AG08395 (cell line): ENCODE data around the gene RAP1GAP2.
"Not testable (repeated sequence)": the region's sequence is repeated elsewhere in the genome, so short reads cannot be mapped to it uniquely, and the experiment has no call there.

ENCODE experiments used
- DNase-seq: peaks from one replicate; pipeline ENCODE4 v3.0.0; 2012; ENCODE audit warnings: mixed read lengths, low spot score

RAP1GAP2 gene

DNA sequence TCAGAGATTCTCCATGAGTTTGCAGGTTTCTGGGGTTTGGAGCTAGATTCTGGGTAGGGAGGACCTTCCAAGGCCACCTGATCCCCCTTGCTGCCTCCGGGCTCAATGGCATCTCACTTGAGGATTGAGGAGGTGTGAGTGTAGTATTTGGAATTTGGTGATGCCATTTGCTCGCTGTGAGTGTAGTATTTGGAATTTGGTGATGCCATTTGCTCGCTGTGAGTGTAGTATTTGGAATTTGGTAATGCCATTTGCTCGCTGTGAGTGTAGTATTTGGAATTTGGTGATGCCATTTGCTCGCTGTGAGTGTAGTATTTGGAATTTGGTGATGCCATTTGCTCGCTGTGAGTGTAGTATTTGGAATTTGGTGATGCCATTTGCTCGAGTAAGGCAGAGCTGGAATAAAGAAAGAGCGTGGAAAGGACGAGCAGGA is 202.2 kb downstream of the RAP1GAP2 start:
- DNase-seq = not testable (repeated sequence)

DNA sequence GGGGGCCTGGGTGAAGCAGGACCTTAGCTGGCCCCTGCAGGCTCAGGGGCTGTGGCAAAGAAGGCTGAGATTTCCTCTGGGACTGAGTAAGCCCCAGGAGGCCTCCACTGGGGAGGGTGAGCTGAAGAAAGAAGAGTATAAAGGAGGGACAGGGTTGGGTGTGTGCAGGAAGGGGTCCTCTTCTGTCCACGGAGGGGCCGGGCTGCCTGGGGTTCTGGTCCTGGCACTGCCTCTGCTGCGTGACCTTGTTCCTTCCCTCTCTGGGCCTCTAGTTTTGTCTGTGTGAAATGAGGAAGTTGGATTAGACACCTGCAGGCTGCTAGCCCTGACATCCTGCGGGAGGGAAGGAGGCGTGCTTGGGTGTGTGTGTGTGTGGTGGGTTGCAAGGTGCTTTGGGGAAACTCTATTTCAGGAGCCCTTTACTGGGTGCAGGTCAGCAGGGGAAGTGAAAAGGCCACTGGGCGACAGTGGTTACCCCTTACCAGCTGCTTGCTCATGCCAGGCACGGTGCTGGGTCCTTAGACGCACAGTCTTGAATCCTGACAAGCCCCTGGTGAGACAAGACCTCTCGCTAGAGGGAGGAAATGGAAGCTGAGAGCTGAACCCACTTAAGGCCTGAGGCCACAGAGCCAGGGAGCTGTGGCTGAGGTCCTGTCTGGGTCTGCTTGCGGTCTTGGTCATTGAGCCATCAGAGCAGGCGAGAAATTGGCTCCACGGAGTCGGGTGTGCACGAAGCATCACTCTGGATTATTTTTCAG is 206.5 kb downstream of the RAP1GAP2 start:
- DNase-seq = no peak

DNA sequence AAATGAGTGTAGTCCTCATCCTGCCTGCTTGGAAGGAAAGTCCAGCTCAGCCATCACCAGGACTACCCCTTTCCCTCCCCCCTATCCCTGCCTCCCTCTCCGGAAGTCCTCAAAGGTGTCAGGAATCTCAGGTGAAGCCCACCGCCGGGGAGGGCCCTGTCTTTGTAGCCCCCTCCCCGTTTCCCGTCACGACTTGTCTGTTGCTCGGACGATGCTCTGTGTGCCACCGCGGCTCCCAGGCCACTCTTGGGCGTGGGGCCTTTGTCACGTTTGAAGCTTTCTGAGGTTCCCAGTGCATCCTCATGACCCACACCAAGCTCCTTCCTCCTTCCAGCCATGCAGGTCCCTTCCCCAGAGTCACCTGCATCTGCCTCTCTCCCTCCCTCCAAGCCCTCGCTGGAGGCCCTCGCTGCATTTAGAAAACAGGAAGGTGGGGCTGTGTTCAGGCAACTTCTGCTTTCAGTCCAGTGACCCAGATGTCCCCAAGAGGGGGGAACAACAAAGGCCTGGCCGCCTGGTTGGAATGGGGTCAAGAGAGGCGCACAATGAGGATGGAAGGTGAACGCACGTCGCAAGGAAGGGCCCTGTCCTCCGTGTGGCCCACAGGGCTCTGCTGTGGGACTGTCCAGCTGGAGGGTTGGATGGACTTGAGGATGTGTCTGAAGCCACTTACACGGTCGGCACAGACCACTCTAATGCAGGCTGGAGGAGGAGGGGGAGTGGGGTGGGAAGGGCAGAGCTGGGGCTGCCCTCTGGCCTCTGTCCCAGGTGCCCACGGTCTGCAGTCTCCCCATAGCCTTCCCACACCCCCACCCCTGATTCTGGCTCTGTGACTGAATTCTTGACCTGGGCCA is 207.3 kb downstream of the RAP1GAP2 start:
- no peak for DNase-seq

DNA sequence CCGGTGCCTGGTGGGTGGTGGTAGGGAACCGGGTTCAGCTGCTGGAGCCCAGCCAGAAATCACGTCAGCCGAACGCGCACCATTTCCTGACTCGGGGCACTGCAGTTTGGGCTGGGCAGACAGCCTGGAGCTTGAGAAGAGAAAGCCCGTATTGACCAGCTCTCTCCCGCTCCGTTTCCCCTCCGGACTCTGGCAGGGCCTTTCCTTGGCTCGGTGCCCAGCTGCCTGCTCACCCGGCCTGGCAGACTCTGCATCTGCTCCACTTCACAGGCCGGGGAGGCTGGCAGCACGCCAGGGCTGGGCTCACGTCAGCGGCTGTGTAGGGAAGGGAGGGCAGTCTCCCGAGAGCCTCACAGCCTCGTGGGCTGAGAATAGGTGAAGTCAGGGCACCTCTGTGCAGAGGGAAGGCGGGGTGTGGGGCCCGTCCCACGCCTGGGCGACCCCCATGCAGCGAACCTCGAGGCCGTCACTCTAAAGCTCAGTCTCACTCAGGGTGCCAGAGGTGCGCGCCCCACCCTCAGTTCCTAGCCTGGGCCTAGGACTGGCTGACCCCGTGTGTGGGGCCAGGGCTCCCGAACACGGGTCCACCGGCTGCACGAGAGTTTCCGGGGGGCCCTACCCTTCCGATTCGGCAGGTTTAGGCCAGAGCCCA is 208.0 kb downstream of the RAP1GAP2 start:
- DNase-seq = peak; percentile 96

DNA sequence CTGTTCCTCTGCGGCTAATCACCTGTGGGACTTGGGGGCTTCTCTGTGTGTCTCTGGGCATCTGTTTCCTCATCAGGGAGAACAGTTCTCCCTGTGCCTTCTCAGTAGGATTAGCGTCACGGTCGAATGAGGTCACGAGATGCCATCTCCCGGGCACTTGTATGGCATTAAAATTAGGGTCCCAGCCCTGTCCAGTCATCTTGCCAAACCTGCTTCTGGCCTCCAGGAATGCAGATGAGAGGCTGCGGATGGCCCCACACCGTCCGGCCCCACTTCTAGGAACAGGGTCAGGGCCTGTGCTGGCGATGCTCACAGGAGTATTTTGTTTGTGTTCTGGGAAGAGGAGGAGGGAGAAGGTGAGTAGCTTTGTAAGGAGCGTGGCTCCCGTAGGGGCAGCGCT is 208.7 kb downstream of the RAP1GAP2 start:
- DNase-seq = no peak

DNA sequence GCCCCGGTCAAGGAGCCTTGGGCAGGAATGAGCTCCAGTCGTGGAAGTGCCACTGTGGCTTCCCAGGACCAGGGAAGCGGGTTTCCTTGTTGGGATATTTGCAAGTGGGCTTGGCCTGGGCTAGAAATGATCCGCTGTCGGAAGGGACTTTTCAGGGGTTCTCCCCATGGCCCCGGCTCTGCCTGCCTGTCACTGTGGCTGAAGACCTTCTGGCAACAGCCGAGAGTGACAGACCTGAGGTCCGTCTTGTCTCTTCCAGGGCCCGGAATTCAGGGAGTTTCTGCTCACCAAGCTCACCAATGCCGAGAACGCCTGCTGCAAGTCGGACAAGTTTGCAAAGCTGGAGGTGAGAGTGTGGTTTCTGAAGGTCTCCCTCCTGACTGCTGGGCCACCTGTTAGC is 209.5 kb downstream of the RAP1GAP2 start:
- no peak for DNase-seq

DNA sequence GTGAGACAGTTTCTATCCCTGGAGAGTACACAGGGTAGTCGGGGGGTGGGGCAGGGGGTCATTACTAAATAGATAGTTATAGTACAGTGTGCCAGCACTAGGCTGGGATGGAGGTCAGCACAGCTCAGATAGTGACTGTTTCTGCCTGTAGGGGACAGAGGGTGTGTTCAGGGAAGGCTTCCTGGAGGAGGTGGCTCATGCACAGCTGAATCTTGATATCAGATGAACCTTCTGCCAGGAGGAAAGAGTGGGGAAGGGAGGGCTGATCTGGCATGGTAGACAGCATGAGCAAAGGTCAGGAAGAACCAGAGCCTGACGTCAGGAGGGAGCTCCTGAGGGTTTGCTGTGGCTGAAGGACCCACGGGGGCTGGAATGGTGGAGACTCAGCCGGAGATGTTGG is 210.6 kb downstream of the RAP1GAP2 start:
- no peak for DNase-seq

DNA sequence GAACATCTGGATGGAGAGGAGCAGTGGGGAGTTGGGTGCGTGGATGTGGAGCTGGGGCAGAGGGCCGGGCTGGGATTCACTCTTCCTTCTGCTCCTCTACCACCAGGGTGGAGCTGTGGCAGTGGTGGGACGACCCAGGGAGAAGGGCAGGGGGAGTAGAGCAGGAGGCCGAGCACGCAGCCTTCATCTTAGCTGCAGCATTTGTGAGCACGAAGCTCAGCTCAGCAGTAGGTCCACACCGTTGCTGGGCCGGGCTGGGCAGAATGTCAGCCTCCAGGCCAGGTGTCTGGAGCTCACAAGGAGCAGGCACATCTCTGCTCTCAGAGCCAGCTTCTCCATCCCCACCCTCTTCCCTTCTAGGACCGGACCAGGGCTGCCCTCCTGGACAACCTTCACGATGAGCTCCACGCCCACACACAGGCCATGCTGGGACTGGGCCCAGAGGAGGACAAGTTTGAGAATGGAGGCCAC is 211.4 kb downstream of the RAP1GAP2 start:
- DNase-seq = no peak

DNA sequence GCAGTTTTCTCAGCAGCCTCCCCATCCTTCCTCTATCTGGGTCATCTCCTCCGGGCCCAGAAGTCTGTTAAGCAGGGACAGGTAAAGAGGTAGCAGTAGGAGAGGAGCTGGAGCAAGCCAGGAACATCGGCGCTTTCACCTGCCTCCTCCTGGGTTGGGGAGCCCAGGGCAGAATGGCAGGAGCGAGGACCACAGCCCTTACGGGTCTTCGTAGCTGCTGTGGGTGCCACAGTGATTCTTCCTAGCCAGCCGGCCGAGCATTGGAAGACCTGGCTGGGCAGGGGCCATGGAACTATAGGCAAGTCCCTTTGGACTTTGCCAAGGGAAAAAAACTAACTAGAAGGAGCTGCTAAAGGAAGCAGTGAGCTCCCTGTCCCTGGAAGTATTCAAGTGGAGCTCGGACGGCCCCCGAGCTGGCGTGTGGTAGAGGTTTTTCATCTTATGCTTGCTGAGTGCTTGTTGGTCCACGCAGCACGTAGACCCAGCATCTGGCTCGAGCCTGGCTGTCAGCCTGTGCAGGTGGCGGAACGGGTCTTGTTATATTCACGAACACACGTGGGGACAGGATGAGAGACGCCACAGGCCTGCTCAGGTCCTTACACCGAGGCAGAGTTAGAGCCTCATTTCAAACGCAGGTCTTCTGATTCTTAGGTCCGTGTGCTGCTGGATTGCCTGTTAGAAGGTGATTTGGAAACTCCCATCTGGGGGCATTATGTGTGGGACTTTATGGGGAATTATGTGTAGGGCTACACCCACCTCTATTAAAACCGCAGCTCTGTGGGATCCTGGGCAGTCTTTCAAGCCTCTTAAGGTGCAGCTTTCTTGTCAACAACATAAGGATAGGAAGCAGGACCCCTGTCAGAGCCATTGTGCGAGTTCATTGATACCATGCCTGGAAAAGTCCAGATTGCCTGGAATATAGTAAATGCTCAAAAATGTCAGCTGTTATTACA is 212.4 kb downstream of the RAP1GAP2 start:
- no peak for DNase-seq

DNA sequence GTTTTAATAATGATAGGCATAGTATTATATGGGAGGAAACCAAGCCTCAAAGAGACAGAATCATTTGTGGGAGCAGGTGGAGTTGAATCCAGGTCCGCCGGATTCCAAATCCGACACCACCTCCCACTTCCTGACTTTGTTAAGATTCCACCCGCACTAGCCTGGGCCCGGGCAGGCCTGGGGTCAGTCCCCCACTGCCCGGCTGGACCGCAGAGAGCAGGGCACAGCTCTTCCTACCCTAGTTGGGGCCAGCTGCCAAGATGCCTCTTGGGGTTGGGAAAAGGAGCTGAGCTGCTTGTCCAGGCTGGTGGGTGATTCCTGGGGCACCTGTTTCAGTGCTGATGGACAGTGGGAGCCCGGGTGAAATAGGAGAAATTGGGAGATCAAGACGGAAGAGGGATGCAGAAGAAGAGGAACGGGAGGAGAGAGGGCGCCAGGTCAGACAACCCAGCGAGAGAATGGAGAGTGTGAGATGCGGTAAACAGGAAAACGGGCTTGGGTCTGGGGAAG is 213.2 kb downstream of the RAP1GAP2 start:
- no peak for DNase-seq

DNA sequence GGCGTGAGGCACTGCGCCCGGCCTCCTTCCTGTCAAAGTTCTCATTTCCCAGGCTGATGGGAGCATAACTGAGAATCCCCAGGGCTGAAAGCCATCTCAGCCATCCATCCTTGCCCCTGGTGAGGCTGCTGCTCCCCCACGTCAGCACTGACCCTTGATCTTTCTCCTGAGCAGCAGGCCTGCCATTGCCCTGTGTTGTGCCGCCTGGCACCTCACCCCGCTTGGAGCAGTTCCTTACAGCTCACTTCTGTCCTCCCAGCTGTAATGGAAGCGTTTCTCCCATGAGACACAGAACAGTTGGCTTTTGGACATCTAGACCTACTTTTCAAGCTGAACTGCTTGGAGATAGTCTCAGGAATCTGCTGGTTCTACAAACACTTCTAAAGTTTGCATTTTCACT is 215.7 kb downstream of the RAP1GAP2 start:
- no peak for DNase-seq

DNA sequence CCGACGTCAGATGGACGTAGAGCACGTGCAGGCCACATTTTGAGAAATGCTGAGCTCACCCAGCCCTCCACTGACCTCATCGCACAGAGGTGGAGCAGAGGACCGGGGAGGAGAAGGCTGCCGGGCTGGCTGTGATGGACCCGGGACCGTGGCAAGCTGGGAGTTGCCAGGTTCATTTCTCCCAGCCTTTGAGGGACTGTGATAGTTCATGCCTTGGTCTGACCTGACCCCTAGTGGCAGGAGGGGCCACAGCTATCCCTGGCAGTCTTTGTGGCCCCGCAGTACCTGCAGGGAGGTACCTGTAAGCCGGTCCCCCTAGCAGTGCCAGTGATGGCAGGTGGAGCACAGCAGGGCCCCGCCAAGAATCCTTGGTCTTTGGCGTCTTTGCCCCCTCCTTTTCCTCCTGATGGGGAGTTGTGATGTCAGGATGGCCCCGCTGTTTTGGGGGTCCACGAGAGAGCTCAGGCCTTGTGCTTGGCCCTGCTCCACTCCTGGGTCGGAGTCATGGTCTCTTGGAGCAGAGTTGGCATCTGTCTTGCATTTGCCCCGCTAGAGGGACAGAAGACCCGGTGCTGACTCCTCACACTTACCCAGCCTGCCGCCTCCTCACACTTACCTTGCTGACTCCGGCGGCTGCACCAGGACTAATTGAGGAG is 216.8 kb downstream of the RAP1GAP2 start:
- peak; percentile 85 for DNase-seq

DNA sequence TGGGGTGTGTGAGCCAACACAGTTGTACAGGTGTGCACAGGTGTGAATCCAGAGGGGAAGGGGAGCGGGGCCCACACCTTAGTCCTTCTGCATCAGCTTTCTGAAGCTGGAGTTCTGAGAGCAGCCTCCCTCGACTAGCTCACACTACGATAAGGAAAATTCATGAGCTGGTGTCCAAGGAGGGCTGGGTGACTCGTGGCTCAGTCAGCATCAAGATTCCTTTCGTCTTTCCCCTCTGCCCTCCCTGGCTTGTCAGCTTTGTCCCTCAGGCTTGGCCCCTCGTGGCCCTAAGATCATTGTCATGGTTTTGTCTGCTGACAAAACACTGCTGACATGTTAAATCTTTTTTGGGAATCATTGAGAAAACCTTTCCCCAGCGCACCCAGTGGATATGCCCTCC is 219.7 kb downstream of the RAP1GAP2 start:
- DNase-seq = peak; percentile 35

DNA sequence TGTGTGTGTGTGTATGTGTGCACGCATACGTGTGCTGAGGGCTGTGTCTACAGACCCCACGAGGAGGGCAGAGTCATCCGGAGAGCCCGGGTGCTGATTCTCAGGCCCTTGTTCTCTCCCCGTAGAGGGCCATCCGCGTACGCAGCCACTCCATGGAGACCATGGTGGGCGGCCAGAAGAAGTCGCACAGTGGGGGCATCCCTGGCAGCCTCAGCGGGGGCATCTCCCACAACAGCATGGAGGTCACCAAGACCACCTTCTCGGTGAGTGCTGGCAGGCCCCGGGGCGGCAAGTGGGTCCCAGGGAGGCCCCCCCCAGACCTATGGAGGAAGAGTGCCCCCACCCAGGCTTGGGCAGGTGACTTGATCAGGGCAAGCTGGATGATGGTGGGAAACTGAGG is 221.7 kb downstream of the RAP1GAP2 start:
- no peak for DNase-seq

DNA sequence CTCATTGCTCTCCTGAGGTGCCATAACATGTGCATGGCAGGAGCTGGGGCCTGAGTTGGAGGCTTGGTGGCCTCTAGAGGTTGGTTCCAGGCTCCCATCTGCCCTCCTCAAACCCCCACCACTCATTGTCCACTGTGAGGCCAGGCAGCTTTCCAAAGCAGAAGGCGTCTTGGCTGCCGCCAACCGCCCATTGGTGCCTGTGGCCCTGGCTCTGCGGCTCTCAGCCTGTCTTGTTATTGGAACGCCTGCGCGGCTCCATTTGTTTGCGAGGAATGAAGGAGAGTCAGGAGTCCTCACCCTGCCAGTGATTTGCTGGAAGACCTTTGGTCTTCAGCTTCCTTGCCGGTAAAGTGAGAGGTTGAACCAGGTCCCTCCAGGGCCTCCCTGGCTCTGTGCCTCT is 223.5 kb downstream of the RAP1GAP2 start:
- no peak for DNase-seq

DNA sequence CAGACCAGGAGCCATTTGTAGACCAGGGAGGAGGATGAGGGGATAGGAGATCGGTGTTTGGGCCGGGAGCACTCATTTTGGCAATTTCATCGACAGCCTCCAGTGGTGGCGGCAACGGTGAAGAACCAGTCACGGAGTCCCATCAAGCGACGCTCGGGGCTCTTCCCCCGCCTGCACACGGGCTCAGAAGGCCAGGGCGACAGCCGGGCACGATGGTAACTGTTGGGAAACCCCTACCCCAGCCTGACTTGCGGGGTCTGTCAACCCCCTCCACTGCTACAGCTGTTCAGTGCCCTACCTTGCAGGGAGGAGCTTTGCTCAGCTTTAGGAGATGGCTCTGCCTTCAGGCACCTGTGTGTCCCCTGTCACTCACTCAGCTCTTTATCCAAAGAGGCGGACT is 224.1 kb downstream of the RAP1GAP2 start:
- DNase-seq = no peak

DNA sequence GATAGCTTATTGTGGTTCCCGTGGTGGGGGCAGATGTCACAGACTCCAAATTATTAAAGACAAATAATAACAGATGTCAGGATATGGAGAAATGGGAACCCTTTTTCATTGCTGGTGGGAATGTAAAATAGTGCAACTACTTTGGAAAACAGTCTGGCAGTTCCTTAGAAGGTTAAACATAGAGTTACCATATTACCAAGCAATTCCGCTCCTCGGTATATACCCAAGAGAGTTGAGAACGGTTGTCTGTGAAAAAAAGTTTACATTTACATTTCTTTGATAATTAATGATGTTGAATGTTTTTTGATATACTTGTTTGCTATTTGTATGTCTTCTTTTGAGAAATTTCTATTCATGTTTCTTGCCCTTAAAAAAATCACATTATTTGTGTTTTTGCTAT is 226.0 kb downstream of the RAP1GAP2 start:
- no peak for DNase-seq

DNA sequence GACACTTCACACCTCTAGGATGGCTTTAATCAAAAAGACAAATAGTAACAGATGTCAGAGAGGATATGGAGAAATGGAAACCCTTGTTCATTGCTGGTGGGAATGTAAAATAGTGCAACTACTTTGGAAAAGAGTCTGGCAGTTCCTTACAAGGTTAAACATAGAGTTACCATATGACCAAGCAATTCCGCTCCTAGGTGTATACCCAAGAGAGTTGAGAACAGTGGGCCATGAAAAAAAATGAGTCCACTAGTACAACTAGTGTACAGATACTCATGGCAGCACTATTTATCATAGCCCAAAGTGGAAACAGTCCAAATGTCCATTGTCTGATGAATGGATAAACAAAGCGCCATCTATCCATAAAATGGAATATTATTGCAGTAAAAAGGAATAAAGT is 228.1 kb downstream of the RAP1GAP2 start:
- no peak for DNase-seq

DNA sequence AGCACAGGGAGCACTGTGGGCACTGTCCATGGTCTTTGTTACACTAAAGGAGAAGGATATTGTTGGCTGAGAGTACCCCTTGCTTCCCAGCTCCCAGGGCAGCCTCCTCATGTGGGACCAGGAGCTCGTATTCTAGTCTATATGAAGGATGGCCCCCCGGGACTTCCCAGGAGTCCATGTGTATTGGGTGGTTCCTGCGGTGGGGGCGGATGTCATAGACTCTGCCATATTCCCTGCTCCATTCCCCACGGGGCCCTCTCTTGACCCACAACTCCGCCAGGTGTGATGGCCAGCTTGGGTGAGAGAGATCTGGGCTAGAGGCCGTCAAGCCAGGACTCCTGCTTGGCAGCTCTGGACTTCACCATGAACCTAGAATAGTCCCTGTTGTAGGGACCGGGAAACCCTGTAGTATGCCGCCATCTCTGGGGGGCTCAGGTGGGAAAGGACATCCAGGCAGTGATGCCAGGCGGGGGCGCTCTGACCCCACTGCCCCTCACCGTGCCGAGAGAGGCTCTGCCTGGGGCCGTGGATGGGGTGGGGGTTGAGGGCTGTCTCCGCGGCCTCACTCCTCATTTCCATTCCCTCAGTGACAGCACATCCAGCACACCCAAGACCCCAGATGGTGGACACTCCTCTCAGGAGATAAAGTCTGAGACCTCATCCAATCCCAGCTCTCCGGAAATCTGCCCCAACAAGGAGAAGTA is 229.3 kb downstream of the RAP1GAP2 start:
- no peak for DNase-seq
